IPS DF 4.7 (cell line): Measurements from ENCODE around the gene ZCCHC4.

Experiments
- DNase-seq: peaks from one replicate; pipeline ENCODE4 v3.0.0-alpha.2; 2013; ENCODE audit warnings: low spot score; ENCODE audit errors: extremely low read depth

ZCCHC4 gene

DNA sequence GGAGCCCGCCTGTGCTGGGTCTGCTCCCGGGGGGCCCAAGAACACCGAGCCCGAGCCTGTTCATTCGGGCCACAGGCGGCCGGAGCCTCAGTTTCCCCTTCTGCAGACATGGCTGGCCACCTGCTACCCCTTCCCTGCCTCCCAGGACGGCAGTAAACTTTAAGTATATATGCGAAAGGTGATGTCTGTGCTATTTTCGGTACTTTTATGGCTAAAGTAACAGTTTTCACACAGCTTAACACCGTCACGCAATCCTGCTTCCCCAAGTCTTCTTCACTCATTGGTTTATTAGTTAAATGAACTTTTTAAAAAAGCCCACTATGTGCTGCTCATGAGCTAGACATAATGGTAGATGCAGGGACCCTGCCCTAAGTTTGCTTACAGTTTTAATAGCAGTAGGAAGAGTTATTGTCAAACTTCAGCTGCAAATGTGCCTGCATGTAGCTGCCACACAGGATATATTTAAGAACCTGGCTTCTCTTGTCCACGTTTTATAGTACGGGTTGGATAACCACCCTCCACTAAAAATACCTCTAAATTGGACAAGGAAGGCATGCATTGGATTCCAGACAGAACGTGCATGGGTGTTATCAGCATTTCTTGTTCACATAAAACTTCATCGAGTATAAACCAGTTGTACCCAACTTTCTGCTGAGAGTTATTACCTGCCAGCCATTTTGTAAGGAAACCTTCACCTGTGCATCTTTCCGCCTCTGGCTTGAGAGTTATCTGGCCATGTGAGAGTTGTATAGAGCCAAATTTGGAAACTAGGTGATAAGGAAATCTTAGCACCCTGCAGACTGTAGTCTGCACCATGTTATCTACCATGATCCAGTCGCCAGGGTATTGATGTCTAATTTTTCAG is 65.2 kb downstream of the ZCCHC4 start:
- DNase-seq = no peak

- no peak for DNase-seq
These were observed 65.8 kb downstream of the ZCCHC4 start for GRCh38 chr4:25378437-25378743.

GRCh38 chr4:25379591-25379990 is 67.0 kb downstream of the ZCCHC4 start:
- no peak for DNase-seq

- no peak for DNase-seq
These were observed 71.1 kb downstream of the ZCCHC4 start for GRCh38 chr4:25383647-25384046.

DNA sequence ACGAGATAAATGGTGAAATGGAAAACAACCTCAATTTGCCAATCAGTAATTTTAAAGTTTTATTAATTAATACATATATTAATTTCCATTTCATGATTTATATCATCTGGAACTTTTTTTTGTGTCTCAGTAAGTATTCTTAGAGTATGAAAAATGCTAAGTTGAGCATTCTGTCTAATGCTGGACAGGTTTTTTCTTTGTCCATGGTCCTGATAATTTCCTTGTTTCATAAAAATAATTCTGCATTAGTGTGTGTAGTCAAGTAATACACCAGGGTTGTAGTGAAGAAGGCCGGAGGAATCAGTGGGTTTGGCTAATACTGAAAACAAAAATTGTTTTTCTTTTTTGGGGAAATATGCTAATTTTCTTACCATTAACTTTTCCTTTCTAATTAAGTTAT is 74.4 kb downstream of the ZCCHC4 start:
- no peak for DNase-seq

DNA sequence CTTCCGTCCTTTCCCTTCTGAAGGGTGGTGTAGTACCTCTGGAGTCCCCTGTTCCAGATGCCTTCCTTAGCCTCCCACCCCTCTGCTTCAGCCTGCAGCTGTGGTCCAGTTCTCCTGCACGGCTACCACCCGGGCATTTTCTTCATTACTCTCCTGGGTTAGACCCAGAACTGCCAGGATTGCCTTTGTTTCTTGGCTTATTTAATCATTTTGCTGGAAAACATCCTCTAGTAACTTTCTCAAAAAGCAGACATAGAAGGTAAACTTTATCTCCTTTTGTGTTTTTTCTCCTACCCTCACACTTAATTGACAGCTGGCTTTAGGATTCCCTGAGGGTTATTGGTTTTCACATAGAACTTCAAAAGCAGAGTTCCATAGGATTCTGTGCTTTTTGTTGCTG is 84.7 kb downstream of the ZCCHC4 start:
- DNase-seq = no peak

GRCh38 chr4:25399510-25399909 is 86.9 kb downstream of the ZCCHC4 start:
- DNase-seq = no peak

- DNase-seq = no peak
These were observed 88.5 kb downstream of the ZCCHC4 start for GRCh38 chr4:25401066-25401465.

DNA sequence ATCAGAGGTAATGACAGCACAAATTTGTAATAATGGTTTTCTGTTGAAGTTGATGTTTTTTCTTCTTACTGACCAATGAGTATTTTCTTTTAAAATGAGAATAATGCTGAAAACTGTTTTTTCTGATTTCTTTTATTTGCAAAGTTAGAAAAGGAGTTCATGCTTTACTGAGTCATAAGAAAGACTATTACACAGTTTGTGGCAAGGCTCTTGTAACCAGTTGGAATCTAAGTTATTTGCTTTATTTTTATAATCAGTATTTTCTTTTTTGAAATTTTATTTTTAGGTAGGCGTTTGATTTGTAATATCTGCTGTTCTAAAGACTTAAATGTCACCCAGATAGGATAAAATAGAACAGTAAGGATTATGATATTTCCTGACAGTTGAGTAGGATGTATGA is 89.9 kb downstream of the ZCCHC4 start:
- DNase-seq = no peak

GRCh38 chr4:25403699-25404098 is 91.1 kb downstream of the ZCCHC4 start:
- no peak for DNase-seq

- DNase-seq = no peak
These were observed 92.9 kb downstream of the ZCCHC4 start for GRCh38 chr4:25405453-25405852.

GRCh38 chr4:25406081-25406692 is 93.6 kb downstream of the ZCCHC4 start:
- DNase-seq = no peak

GRCh38 chr4:25410820-25411529 is 98.4 kb downstream of the ZCCHC4 start:
- DNase-seq = no peak

GRCh38 chr4:25413261-25413660 is 100.7 kb downstream of the ZCCHC4 start:
- DNase-seq = no peak

GRCh38 chr4:25417014-25417413 is 104.4 kb downstream of the ZCCHC4 start:
- no peak for DNase-seq
